HFFc6 (cell line): ENCODE measurements around the gene ZNF547. TPM values are rescaled to one million over a fixed set of nuclear protein-coding genes. Genes with fewer than 3 reads are reported as not detected.

Experiments used
- DNase-seq: peaks from one replicate; pipeline ENCODE4 v3.0.0-alpha.2; 2018
- H3K27ac Mint-ChIP-seq: 2 replicates; pipeline ENCODE4 v1.8.0; 2020; ENCODE audit warnings: mild to moderate bottlenecking, mixed read lengths
- H3K27me3 Mint-ChIP-seq: 2 replicates; pipeline ENCODE4 v1.8.0; 2021; ENCODE audit warnings: mild to moderate bottlenecking, moderate library complexity, mixed read lengths; ENCODE audit not compliant: insufficient read depth
- H3K36me3 Mint-ChIP-seq: 2 replicates; pipeline ENCODE4 v1.8.0; 2021; ENCODE audit warnings: low read depth, mixed read lengths
- H3K4me1 Mint-ChIP-seq: 2 replicates; pipeline ENCODE4 v1.8.0; 2020; ENCODE audit warnings: low read depth, mixed read lengths
- H3K4me3 Mint-ChIP-seq: 2 replicates; pipeline ENCODE4 v1.8.0; 2020; ENCODE audit warnings: mild to moderate bottlenecking, moderate library complexity, mixed read lengths
- H3K9me3 Mint-ChIP-seq: 2 replicates; pipeline ENCODE4 v1.8.0; 2020; ENCODE audit warnings: mild to moderate bottlenecking, mixed read lengths
- total RNA-seq, 6 experiments: library from RNA; stranded (reverse); fragmentation: NEBNext Ultra II Directional; extraction: Animal tissue kit (Norgen Biotek cat#: 25700); gene quantifications; 2 replicates in 1 of 6; 3 replicates in 5 of 6; pipeline ENCODE4 v1.2.3, GENCODE V29; 2021
- TF ChIP-seq, protein P1 (sequence below): fragments of 200-600 bp; sonication (generic); IDR thresholded peaks from 2 replicates; pipeline ENCODE4 v1.5.0; 2021; ENCODE audit warnings: antibody characterized with exemption, mild to moderate bottlenecking

Gene ZNF547
- total RNA-seq, 6 experiments from 2014 or later, result 1.5 to 2.9 (median 1.7) TPM

DNA sequence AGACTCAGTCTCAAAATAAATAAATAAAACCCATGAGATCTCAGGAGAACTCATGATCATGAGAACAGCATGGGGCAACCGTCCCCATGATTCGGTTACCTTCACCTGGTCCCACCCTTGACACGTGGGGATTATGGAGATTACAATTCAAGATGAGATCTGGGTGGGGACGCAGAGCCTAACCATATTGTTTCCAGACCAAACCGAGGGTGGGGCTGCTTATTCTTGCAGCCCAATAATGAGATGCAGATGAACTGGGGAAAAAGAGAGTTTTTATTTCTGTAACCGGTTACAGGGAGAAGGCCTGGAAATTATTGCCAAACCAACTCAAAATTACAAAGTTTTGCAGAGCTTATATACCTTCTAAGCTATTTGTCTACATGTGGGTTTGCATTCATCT is 12.8 kb downstream of the ZNF547 start:
- peaks cover 75% of the 10 kb centered on the region for H3K9me3 Mint-ChIP-seq
- no peak for DNase-seq
- TF ChIP-seq, protein P1, sequence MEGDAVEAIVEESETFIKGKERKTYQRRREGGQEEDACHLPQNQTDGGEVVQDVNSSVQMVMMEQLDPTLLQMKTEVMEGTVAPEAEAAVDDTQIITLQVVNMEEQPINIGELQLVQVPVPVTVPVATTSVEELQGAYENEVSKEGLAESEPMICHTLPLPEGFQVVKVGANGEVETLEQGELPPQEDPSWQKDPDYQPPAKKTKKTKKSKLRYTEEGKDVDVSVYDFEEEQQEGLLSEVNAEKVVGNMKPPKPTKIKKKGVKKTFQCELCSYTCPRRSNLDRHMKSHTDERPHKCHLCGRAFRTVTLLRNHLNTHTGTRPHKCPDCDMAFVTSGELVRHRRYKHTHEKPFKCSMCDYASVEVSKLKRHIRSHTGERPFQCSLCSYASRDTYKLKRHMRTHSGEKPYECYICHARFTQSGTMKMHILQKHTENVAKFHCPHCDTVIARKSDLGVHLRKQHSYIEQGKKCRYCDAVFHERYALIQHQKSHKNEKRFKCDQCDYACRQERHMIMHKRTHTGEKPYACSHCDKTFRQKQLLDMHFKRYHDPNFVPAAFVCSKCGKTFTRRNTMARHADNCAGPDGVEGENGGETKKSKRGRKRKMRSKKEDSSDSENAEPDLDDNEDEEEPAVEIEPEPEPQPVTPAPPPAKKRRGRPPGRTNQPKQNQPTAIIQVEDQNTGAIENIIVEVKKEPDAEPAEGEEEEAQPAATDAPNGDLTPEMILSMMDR, result no peak
- H3K4me3 Mint-ChIP-seq, result no peak overlapping the region
- peaks cover 94% of the 10 kb centered on the region for H3K36me3 Mint-ChIP-seq
- H3K4me1 Mint-ChIP-seq, result no peaks in the 10 kb centered on the region
- no peak overlapping the region for H3K27ac Mint-ChIP-seq
- H3K27me3 Mint-ChIP-seq, result no peaks in the 10 kb centered on the region

DNA sequence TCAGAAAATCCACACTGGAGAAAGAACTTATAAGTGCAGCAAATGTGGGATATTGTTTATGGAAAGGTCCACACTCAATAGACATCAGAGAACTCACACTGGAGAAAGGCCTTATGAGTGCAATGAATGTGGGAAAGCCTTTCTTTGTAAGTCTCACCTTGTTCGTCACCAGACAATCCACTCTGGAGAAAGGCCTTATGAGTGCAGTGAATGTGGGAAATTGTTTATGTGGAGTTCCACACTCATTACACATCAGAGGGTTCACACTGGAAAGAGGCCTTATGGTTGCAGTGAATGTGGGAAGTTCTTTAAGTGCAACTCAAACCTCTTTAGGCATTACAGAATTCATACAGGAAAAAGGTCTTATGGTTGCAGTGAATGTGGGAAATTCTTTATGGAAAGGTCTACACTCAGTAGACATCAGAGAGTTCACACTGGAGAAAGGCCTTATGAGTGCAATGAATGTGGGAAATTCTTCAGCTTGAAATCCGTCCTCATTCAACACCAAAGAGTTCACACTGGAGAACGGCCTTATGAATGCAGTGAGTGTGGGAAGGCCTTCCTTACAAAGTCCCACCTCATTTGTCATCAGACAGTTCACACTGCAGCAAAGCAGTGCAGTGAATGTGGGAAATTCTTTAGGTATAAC is 14.3 kb downstream of the ZNF547 start:
- Mint-ChIP-seq H3K36me3 (peaks cover 79% of the 10 kb centered on the region), H3K4me3 (no peak overlapping the region), H3K4me1 (no peaks in the 10 kb centered on the region), H3K9me3 (peaks cover 75% of the 10 kb centered on the region), H3K27ac (no peak overlapping the region), H3K27me3 (no peaks in the 10 kb centered on the region)
- no peak for DNase-seq
- TF ChIP-seq, protein P1, result no peak

DNA sequence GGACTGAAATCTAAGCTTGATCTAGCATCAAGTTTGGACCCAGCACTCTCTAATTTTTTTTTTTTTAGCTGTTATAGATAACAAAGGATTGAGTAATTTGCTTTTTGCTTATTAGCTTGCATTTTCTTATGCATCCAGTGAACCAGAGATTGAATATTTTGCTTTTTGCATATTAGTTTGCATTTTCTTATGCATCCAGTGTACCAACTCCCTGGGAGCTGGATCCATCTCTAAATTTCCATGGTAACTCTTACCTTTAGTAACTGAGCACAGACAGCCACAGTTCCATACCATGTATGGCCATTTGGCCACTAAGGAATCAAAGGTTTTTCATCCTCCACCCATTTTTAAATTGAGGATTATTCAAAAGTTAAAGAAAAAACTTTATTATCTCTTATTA is 17.6 kb downstream of the ZNF547 start:
- Mint-ChIP-seq H3K4me3 (no peak overlapping the region), H3K9me3 (peaks cover 44% of the 10 kb centered on the region), H3K36me3 (peaks cover 46% of the 10 kb centered on the region), H3K4me1 (no peaks in the 10 kb centered on the region), H3K27me3 (no peaks in the 10 kb centered on the region), H3K27ac (no peak overlapping the region)
- DNase-seq, result no peak
- TF ChIP-seq, protein P1, result no peak

DNA sequence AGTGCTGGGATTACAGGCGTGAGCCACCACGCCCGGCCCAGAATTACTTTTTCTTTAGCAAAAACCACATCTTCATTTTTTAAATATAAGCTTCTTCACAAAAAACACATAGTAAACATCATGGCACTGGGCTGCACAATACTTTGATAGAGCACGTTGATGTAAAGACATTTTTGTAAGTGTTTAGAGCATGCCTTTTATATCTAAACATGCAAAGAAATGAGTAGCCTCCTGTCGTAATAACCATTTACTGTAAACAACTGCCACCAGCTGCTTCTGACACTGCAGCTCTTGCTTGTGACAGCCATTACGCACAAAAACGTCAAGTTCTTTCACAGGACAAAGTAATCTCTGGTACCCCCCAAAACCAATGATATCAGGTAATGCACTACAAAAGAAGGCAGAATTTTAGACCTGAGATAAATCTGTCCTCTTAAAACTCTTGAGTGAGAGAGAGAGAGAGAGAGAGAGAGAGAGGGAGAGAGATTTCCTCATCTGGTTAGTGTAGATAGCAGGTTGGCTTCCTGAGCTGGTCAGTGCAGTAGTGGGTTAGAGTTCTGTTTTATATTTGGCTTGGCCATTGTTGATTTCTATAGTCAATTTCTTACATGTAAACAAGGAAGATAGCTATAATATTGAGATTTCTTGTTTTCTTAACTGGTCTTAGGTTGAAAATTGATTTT is 19.6 kb downstream of the ZNF547 start:
- TF ChIP-seq, protein P1, result no peak
- DNase-seq, result no peak
- Mint-ChIP-seq H3K27me3 (no peaks in the 10 kb centered on the region), H3K4me3 (no peak overlapping the region), H3K4me1 (no peaks in the 10 kb centered on the region), H3K9me3 (peaks cover 24% of the 10 kb centered on the region), H3K36me3 (peaks cover 26% of the 10 kb centered on the region), H3K27ac (no peak overlapping the region)

DNA sequence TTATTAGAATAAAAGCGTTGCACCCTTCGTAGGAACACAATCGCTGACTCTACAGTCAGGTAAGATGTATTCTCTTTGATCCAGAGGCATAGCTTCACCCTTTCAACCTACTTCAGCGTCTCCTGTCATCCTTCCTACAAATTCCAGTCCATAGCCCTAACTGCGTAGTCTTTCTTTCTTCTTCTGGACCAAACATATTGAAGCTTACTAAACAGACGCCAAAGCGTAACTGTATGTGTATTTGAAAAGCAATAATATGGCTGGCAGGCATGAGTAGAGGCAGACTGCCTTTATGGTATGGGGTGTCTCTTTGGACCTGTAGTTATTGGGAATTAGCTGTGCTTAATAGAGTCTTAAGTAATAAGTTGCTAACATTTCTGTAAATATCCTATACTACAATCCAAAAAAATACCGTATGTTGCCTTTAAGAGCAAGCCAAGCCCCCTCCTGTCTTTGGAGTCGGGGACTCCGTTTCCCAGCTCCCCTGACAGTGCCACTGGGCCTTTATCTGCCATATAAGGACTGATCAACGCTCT is 25.9 kb downstream of the ZNF547 start:
- peaks cover 26% of the 10 kb centered on the region for H3K4me1 Mint-ChIP-seq

More for the DNA sequence above, 25.9 kb downstream of the ZNF547 start:
- Mint-ChIP-seq H3K36me3 (peaks cover 27% of the 10 kb centered on the region), H3K27ac (peak overlapping the region; percentile 89), H3K27me3 (no peaks in the 10 kb centered on the region), H3K4me3 (peak overlapping the region; percentile 97), H3K9me3 (no peaks in the 10 kb centered on the region)
- DNase-seq, result no peak
- TF ChIP-seq, protein P1, result no peak
